ENCODE data around the gene TERB1.

GRCh38 chr16:66800856-66801255 lies 528 bp downstream of the TERB1 start:
- no peak for TF ChIP-seq CTCF (tag by site-specific recombination; IDR thresholded peaks at IDR 0.05)
- no peak for TF ChIP-seq ZNF184 (tag by site-specific recombination; IDR thresholded peaks at IDR 0.05)
- TF ChIP-seq SP2 (tag by site-specific recombination; IDR thresholded peaks at IDR 0.05) = no peak
- TF ChIP-seq ZNF146 (tag by site-specific recombination; IDR thresholded peaks at IDR 0.05) = no peak
- TF ChIP-seq PRDM10 (tag by site-specific recombination; IDR thresholded peaks at IDR 0.05) = no peak
- TF ChIP-seq ZNF324 (tag by site-specific recombination; IDR thresholded peaks at IDR 0.05) = no peak

Measured in HEK293 (cell line).